ENCODE results near the gene TRAF1. TPM values are rescaled to one million over a fixed set of nuclear protein-coding genes. Genes with fewer than 3 reads are reported as not detected.
A peak's percentile ranks its signal among the peaks of the same experiment; 100 is the strongest.

Gene TRAF1
- total RNA-seq, 4 donors from 2014 or later: 2.2 to 7.2 (median 4.3) TPM

DNA sequence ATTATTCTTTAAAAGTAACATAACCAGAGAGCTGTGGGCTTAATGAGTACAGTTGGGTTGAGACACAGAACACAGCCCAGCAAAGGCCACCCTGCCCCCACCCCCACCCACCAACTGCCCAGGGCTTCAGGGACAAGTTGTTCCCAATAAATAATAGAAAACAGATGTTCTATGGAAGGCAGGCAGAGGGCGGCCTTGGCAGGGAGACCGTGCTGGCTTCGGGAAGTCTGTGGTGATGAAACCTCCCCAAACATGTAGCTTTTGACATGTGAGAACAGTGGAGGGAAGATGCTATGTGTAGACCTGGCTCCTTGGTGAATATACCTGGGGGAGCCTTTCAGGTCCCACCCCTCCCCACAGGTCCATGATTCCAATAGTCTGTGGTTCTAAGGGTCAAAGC lies 10.0 kb downstream of the TRAF1 start:
- H3K27ac ChIP-seq: peak overlapping the region; percentile 25 to 63 (median 50)
- H3K9me3 ChIP-seq: no peaks in the 10 kb centered on the region
- TF ChIP-seq EP300 (IDR thresholded peaks at IDR 0.05; ENCODE audit: low read depth): peak; percentile 67
- TF ChIP-seq POLR2AphosphoS5 (IDR thresholded peaks at IDR 0.05): peak in 2 of 3 donors; percentile 58 to 69
- no peak for TF ChIP-seq POLR2A (IDR thresholded peaks at IDR 0.05)
- TF ChIP-seq, protein P1, sequence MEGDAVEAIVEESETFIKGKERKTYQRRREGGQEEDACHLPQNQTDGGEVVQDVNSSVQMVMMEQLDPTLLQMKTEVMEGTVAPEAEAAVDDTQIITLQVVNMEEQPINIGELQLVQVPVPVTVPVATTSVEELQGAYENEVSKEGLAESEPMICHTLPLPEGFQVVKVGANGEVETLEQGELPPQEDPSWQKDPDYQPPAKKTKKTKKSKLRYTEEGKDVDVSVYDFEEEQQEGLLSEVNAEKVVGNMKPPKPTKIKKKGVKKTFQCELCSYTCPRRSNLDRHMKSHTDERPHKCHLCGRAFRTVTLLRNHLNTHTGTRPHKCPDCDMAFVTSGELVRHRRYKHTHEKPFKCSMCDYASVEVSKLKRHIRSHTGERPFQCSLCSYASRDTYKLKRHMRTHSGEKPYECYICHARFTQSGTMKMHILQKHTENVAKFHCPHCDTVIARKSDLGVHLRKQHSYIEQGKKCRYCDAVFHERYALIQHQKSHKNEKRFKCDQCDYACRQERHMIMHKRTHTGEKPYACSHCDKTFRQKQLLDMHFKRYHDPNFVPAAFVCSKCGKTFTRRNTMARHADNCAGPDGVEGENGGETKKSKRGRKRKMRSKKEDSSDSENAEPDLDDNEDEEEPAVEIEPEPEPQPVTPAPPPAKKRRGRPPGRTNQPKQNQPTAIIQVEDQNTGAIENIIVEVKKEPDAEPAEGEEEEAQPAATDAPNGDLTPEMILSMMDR (IDR thresholded peaks at IDR 0.05): no peak
- WGBS, 2 donors (ENCODE audit: low coverage in 1 of 2): 56 to 100% methylated on average over 1 to 3 of the region's 3 CpGs
- in situ Hi-C loops (cut with MboI; ENCODE audit: low pct_ligation_motif_present in 1 of 4, low pct_unique_long_range_greater_than_20kb in 1 of 4, low sequenced_read_pairs in 3 of 4): no loop called here
- peaks cover 6 to 25% (median 10%) of the 10 kb centered on the region in 4 donors for H3K4me1 ChIP-seq
- DNase-seq: no peak
- H3K36me3 ChIP-seq: no peaks in the 10 kb centered on the region
- intact Hi-C loops (cut with DNase I; ENCODE audit: low total_unique reads): no loop called here
- H3K27me3 ChIP-seq: no peaks in the 10 kb centered on the region
- H3K4me3 ChIP-seq: no peak overlapping the region

DNA sequence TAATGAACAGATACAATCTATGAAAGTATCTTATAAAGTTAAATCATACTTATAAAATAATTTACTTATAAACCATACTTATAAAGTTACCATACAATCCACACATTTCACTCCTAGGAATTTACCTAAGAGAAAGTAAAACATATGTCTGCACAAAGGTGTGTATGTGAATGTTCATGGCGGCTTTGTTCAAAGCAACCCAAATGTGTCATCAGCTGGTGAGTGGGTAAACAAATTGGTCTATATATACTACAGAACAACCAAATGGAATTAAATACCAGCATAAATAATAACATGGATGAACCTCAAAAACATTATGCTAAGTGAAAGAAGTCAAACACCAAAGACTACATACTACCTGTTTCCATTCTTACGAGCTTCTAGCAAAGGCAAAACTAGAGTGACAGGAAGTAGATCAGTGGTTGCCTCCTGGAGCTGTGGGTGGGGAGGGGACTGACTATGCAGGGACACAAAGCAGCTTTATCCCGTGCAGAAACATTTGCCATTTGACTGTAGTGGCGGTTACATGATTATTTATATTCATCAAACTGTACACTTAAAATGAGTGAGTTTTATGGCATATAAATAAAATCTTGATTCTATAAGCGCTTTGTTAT lies 10.6 kb downstream of the TRAF1 start:
- H3K4me3 ChIP-seq: no peak overlapping the region
- H3K4me1 ChIP-seq: peaks cover 6 to 25% (median 10%) of the 10 kb centered on the region in 4 donors
- no peaks in the 10 kb centered on the region for H3K36me3 ChIP-seq
- no peaks in the 10 kb centered on the region for H3K27me3 ChIP-seq
- no peak for DNase-seq
- 70 to 72% methylated on average over 5 of the region's 5 CpGs for WGBS, 2 donors (ENCODE audit: low coverage in 1 of 2)
- in situ Hi-C loops (cut with MboI; ENCODE audit: low pct_ligation_motif_present in 1 of 4, low pct_unique_long_range_greater_than_20kb in 1 of 4, low sequenced_read_pairs in 3 of 4) (no loop called here), intact Hi-C loops (cut with DNase I; ENCODE audit: low total_unique reads) (no loop called here)
- no peaks in the 10 kb centered on the region for H3K9me3 ChIP-seq
- TF ChIP-seq, protein P1 (IDR thresholded peaks at IDR 0.05): no peak
- TF ChIP-seq POLR2AphosphoS5 (IDR thresholded peaks at IDR 0.05) (no peak), EP300 (IDR thresholded peaks at IDR 0.05; ENCODE audit: low read depth) (no peak), POLR2A (IDR thresholded peaks at IDR 0.05) (no peak)
- peak overlapping the region; percentile 25 to 63 (median 42) for H3K27ac ChIP-seq

DNA sequence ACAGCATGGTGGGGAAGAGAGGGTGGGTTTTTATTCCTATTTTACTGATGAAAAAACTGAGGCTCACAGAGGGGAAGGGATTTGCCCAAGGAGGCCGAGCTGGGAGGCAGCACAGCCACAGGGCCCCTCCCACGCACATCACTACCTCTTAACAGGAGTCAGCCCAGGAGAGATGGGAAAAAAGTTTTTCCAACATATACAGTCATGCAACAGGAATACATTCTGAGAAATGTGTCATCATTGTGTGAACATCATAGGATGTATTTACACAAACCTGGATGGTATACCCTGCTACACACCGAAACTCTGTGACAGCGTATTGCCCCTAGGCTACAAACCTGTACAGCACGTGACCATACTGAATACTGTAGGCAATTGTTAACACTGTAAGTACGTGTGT lies 11.6 kb downstream of the TRAF1 start:
- WGBS, 2 donors (ENCODE audit: low coverage in 1 of 2): 89 to 91% methylated on average over 4 to 6 of the region's 6 CpGs
- no peak overlapping the region for H3K27ac ChIP-seq
- H3K9me3 ChIP-seq: no peaks in the 10 kb centered on the region
- in situ Hi-C loops (cut with MboI; ENCODE audit: low pct_ligation_motif_present in 1 of 4, low pct_unique_long_range_greater_than_20kb in 1 of 4, low sequenced_read_pairs in 3 of 4): no loop called here
- peaks cover 6 to 20% (median 10%) of the 10 kb centered on the region in 4 donors for H3K4me1 ChIP-seq
- TF ChIP-seq, protein P1 (IDR thresholded peaks at IDR 0.05): no peak
- TF ChIP-seq POLR2A (IDR thresholded peaks at IDR 0.05) (no peak), EP300 (IDR thresholded peaks at IDR 0.05; ENCODE audit: low read depth) (no peak), POLR2AphosphoS5 (IDR thresholded peaks at IDR 0.05) (no peak)
- no peak for DNase-seq
- intact Hi-C loops (cut with DNase I; ENCODE audit: low total_unique reads): no loop called here
- H3K27me3 ChIP-seq: no peaks in the 10 kb centered on the region
- no peaks in the 10 kb centered on the region for H3K36me3 ChIP-seq
- H3K4me3 ChIP-seq: no peak overlapping the region

DNA sequence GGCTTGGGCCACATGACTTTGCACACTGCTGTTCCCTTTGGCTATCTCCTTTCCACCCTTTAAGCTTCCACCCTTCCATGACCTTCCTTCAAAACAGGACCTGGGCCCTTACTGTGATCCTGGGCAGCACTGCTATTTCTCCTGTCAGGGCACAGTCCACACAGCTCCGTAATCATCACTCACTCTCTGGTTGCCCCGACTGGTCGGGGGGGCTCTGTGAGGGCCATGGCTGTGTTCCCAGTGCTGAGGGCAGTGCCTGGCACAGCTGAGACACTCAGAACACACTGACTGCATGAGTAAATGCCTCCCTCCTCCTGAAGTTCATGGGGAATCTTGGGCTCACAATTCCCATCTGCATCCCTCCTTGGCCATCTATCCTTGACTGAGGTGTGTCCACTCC lies 12.2 kb downstream of the TRAF1 start:
- Histone ChIP-seq H3K4me3 (no peak overlapping the region), H3K36me3 (no peaks in the 10 kb centered on the region), H3K4me1 (peaks cover 2 to 15% (median 8%) of the 10 kb centered on the region in 4 donors), H3K27me3 (no peaks in the 10 kb centered on the region), H3K9me3 (no peaks in the 10 kb centered on the region), H3K27ac (no peak overlapping the region)
- intact Hi-C loops (cut with DNase I; ENCODE audit: low total_unique reads) (no loop called here), in situ Hi-C loops (cut with MboI; ENCODE audit: low pct_ligation_motif_present in 1 of 4, low pct_unique_long_range_greater_than_20kb in 1 of 4, low sequenced_read_pairs in 3 of 4) (no loop called here)
- DNase-seq: no peak
- WGBS, 2 donors (ENCODE audit: low coverage in 1 of 2): 76 to 90% methylated on average over 3 of the region's 3 CpGs
- no peak for TF ChIP-seq POLR2A (IDR thresholded peaks at IDR 0.05)
- TF ChIP-seq POLR2AphosphoS5 (IDR thresholded peaks at IDR 0.05): no peak
- no peak for TF ChIP-seq EP300 (IDR thresholded peaks at IDR 0.05; ENCODE audit: low read depth)
- TF ChIP-seq, protein P1 (IDR thresholded peaks at IDR 0.05): no peak
